Stimulated activated CD4-positive, alpha-beta T cell treated with anti-CD3 and anti-CD28 coated beads, Interleukin-4, amount 100 ng/mL, for 1 hour (primary cell): ENCODE results near the gene LRRC74A.

Source experiments
- DNase-seq: peaks from one replicate; pipeline ENCODE4 v3.0.0-alpha.2; 2020

LRRC74A gene

GRCh38 chr14:76856769-76857168, 30.6 kb downstream of the LRRC74A start:
- no peak for DNase-seq

- DNase-seq: no peak
These were observed 35.5 kb downstream of the LRRC74A start for GRCh38 chr14:76861574-76862255.

- DNase-seq: no peak
These were observed 36.5 kb downstream of the LRRC74A start for GRCh38 chr14:76862546-76863282.

GRCh38 chr14:76863724-76864407, 37.7 kb downstream of the LRRC74A start:
- DNase-seq: peak; percentile 17

- DNase-seq: no peak
These were observed 40.2 kb downstream of the LRRC74A start for GRCh38 chr14:76866456-76866855.

- peak; percentile 44 for DNase-seq
These were observed 41.6 kb downstream of the LRRC74A start for GRCh38 chr14:76867516-76868453.

- no peak for DNase-seq
These were observed 42.4 kb downstream of the LRRC74A start for GRCh38 chr14:76868454-76869170.

GRCh38 chr14:76870166-76870565, 44.0 kb downstream of the LRRC74A start:
- no peak for DNase-seq

- DNase-seq: peak; percentile 65
These were observed 46.7 kb downstream of the LRRC74A start for GRCh38 chr14:76872796-76873432.

- DNase-seq: no peak
These were observed 48.5 kb downstream of the LRRC74A start for GRCh38 chr14:76874734-76875133.

- DNase-seq: peak; percentile 40
These were observed 49.9 kb downstream of the LRRC74A start for GRCh38 chr14:76876076-76876475.

GRCh38 chr14:76877871-76878270, 51.7 kb downstream of the LRRC74A start:
- no peak for DNase-seq

- DNase-seq: no peak
These were observed 54.2 kb downstream of the LRRC74A start for GRCh38 chr14:76880449-76880848.

GRCh38 chr14:76881348-76881747, 55.1 kb downstream of the LRRC74A start:
- no peak for DNase-seq

GRCh38 chr14:76882651-76883050, 56.4 kb downstream of the LRRC74A start:
- no peak for DNase-seq

- DNase-seq: no peak
These were observed 57.2 kb downstream of the LRRC74A start for GRCh38 chr14:76883447-76883846.

GRCh38 chr14:76884394-76884793, 58.2 kb downstream of the LRRC74A start:
- no peak for DNase-seq

GRCh38 chr14:76884853-76885276, 58.7 kb downstream of the LRRC74A start:
- DNase-seq: no peak

- no peak for DNase-seq
These were observed 61.0 kb downstream of the LRRC74A start for GRCh38 chr14:76887191-76887590.

- no peak for DNase-seq
These were observed 65.2 kb downstream of the LRRC74A start for GRCh38 chr14:76891391-76891790.

GRCh38 chr14:76894308-76894707, 68.1 kb downstream of the LRRC74A start:
- DNase-seq: no peak
